HCT116 (cell line): ENCODE measurements around the gene ALKBH4. TPM values are rescaled to one million over a fixed set of nuclear protein-coding genes. Genes with fewer than 3 reads are reported as not detected.
A peak's percentile ranks its signal among the peaks of the same experiment; 100 is the strongest.

Experiments
- ATAC-seq: fragments of 200-7000 bp; cut with Tn5 transposase; 2 replicates; pipeline ENCODE4 v1.9.1; 2020; ENCODE audit warnings: mild to moderate bottlenecking, moderate library complexity
- BruUV-seq: library from RNA; stranded (reverse); fragments of 400-500 nt; replicated peaks from 2 replicates; lab custom pipeline; 2021; lab: Mats Ljungman, UMichigan
- CTCF ChIA-PET: fragments of 300-600 bp; sonication (Branson Sonifier 250); formaldehyde crosslinking; loops from one replicate; lab custom pipeline; 2021; ENCODE audit warnings: antibody characterized with exemption; lab: Charles Lee
- POLR2A ChIA-PET: fragments of 300-600, 350-600 bp; sonication (Branson Sonifier 250); formaldehyde crosslinking; loops from one replicate; lab custom pipeline; 2021; ENCODE audit warnings: antibody characterized with exemption; lab: Charles Lee
- RAD21 ChIA-PET, 2 experiments: fragments of 300-600 bp; sonication (Branson Sonifier 250); formaldehyde crosslinking; loops; one replicate each; lab custom pipeline; 2023; ENCODE audit warnings: low total read pairs in 2 of 2; ENCODE audit not compliant: uncharacterized antibody in 2 of 2, unreplicated experiment in 2 of 2, low non-redundant PET in 1 of 2; lab: Charles Lee
- DNase-seq: peaks from one replicate; pipeline ENCODE4 v3.0.0-alpha.2; 2010; ENCODE audit warnings: low read depth, low spot score
- H2AFZ ChIP-seq: fragments of 200-600 bp; shearing (Covaris generic), sonication (generic); 2 replicates; pipeline ENCODE4 v1.6.1; 2017; ENCODE audit warnings: low read depth, mixed run types, mixed read lengths, antibody characterized with exemption, low read length; ENCODE audit not compliant: poor library complexity, severe bottlenecking
- H3K27ac ChIP-seq: 2 replicates; pipeline ENCODE4 v1.5.1; 2012; ENCODE audit warnings: low read depth, low read length
- H3K27me3 ChIP-seq: fragments of 200-600 bp; sonication (generic); 2 replicates; pipeline ENCODE4 v1.6.1; 2016; ENCODE audit warnings: mixed run types, low read length, mixed read lengths; ENCODE audit not compliant: insufficient read depth
- H3K36me3 ChIP-seq, 2 experiments: fragments of 200-500 bp in 1 of 2; fragments of 200-600 bp in 1 of 2; sonication (Bioruptor generic) in 1 of 2; sonication (generic) in 1 of 2; 2 replicates each; pipeline versions ENCODE4 v1.5.1 to v1.6.1; 2014 to 2016; ENCODE audit warnings: low read length in 2 of 2, inconsistent platforms in 1 of 2, mixed read lengths in 1 of 2, mixed run types in 1 of 2; ENCODE audit not compliant: insufficient read depth in 2 of 2, control insufficient read depth in 1 of 2
- H3K4me1 ChIP-seq, 2 experiments: fragments of 200-600 bp in 1 of 2; sonication (generic) in 1 of 2; 2 replicates each; pipeline versions ENCODE4 v1.5.1 to v1.6.1; 2012 to 2017; ENCODE audit warnings: low read length in 2 of 2, inconsistent platforms in 1 of 2, mild to moderate bottlenecking in 1 of 2, mixed read lengths in 1 of 2, mixed run types in 1 of 2, moderate library complexity in 1 of 2; ENCODE audit not compliant: insufficient read depth in 2 of 2, control insufficient read depth in 1 of 2
- H3K4me2 ChIP-seq: fragments of 200-600 bp; sonication (generic); 2 replicates; pipeline ENCODE4 v1.6.1; 2017; ENCODE audit warnings: mixed run types, low read length, mixed read lengths
- H3K4me3 ChIP-seq, 2 experiments: fragments of 200-600 bp in 1 of 2; sonication (generic) in 1 of 2; replicated peaks in 1 of 2; 2 replicates each; pipeline ENCODE4 v1.5.1; 2011 to 2016; ENCODE audit warnings: low read length in 2 of 2, control low read depth in 1 of 2, low read depth in 1 of 2, mild to moderate bottlenecking in 1 of 2, mixed read lengths in 1 of 2, mixed run types in 1 of 2
- H3K79me2 ChIP-seq: fragments of 200-600 bp; sonication (generic); 2 replicates; pipeline ENCODE4 v1.6.1; 2017; ENCODE audit warnings: mild to moderate bottlenecking, mixed run types, low read length, moderate library complexity, mixed read lengths; ENCODE audit not compliant: insufficient read depth
- H3K9ac ChIP-seq: fragments of 200-600 bp; sonication (generic); 2 replicates; pipeline ENCODE4 v1.6.1; 2016; ENCODE audit warnings: low read length, mixed read lengths
- H3K9me2 ChIP-seq: fragments of 200-600 bp; sonication (generic), shearing (Covaris generic); 2 replicates; pipeline ENCODE4 v1.6.1; 2017; ENCODE audit warnings: mixed run types, mild to moderate bottlenecking, moderate library complexity; ENCODE audit not compliant: insufficient read depth
- H3K9me3 ChIP-seq, 2 experiments: fragments of 200-500 bp in 1 of 2; fragments of 200-600 bp in 1 of 2; sonication (Bioruptor generic) in 1 of 2; sonication (generic) in 1 of 2; 2 replicates each; pipeline ENCODE4 v1.6.1; 2014 to 2017; ENCODE audit warnings: low read length in 2 of 2, mixed read lengths in 2 of 2, inconsistent platforms in 1 of 2, low read depth in 1 of 2, mild to moderate bottlenecking in 1 of 2, mixed run types in 1 of 2, moderate library complexity in 1 of 2; ENCODE audit not compliant: control insufficient read depth in 1 of 2, insufficient read depth in 1 of 2
- H4K20me1 ChIP-seq: fragments of 200-600 bp; sonication (generic), shearing (Covaris generic); 2 replicates; pipeline ENCODE4 v1.6.1; 2017; ENCODE audit warnings: mixed run types, mild to moderate bottlenecking, moderate library complexity; ENCODE audit not compliant: insufficient read depth
- CEBPB ChIP-seq: IDR thresholded peaks from 2 replicates; pipeline ENCODE4 v1.6.1; 2012; ENCODE audit warnings: low read depth
- EZH2phosphoT487 ChIP-seq: fragments of 200-600 bp; IDR thresholded peaks from 2 replicates; pipeline ENCODE4 v1.6.1; 2018; ENCODE audit warnings: antibody characterized with exemption, borderline replicate concordance
- FOSL1 ChIP-seq: IDR thresholded peaks from 2 replicates; pipeline ENCODE4 v1.6.1; 2012; ENCODE audit warnings: low read depth
- JUND ChIP-seq: IDR thresholded peaks from 2 replicates; pipeline ENCODE4 v1.6.1; 2012
- RAD21 ChIP-seq: IDR thresholded peaks from 2 replicates; pipeline ENCODE4 v1.6.1; 2012; ENCODE audit warnings: low read depth, mild to moderate bottlenecking
- SIN3A ChIP-seq: IDR thresholded peaks from 2 replicates; pipeline ENCODE4 v1.6.1; 2012; ENCODE audit warnings: low read depth
- SP1 ChIP-seq: IDR thresholded peaks from 2 replicates; pipeline ENCODE4 v1.6.1; 2012; ENCODE audit warnings: low read depth
- intact Hi-C: fragments of 100-400 bp; cut with micrococcal nuclease; formaldehyde crosslinking; loops from 2 replicates; pipeline ENCODE4 v1.10.0; 2022
- total RNA-seq: library from RNA; stranded (reverse); gene quantifications from one replicate; pipeline ENCODE4 v1.2.1, GENCODE V29; 2021; ENCODE audit not compliant: unreplicated experiment
- TF ChIP-seq, protein P1 (sequence below): IDR thresholded peaks from 2 replicates; pipeline ENCODE4 v1.6.1; 2012
- TF ChIP-seq, protein P2 (sequence below): IDR thresholded peaks from 2 replicates; pipeline ENCODE4 v1.6.1; 2012; ENCODE audit warnings: low read depth
- TF ChIP-seq, protein P3 (sequence below): IDR thresholded peaks from 2 replicates; pipeline ENCODE4 v1.6.1; 2012
- TF ChIP-seq, protein P4 (sequence below), 3 experiments: fragments of 200-600 bp in 1 of 3; sonication (generic) in 1 of 3; IDR thresholded peaks in 2 of 3; conservative IDR thresholded peaks in 1 of 3; 2 replicates each; pipeline ENCODE4 v1.5.1; 2012 to 2017; ENCODE audit warnings: low read depth in 2 of 3, low read length in 2 of 3, antibody characterized with exemption in 1 of 3, borderline replicate concordance in 1 of 3, control low read depth in 1 of 3, mild to moderate bottlenecking in 1 of 3, mixed read lengths in 1 of 3, mixed run types in 1 of 3, moderate library complexity in 1 of 3; ENCODE audit not compliant: insufficient read depth in 1 of 3
- TF ChIP-seq, protein P5 (sequence below): IDR thresholded peaks from 2 replicates; pipeline ENCODE4 v1.6.1; 2011; ENCODE audit warnings: mild to moderate bottlenecking, low read length, moderate library complexity; ENCODE audit not compliant: insufficient replicate concordance; ENCODE audit errors: extremely low read depth

ALKBH4 gene
- total RNA-seq, 1 experiment from 2014 or later: 14.9 TPM

DNA sequence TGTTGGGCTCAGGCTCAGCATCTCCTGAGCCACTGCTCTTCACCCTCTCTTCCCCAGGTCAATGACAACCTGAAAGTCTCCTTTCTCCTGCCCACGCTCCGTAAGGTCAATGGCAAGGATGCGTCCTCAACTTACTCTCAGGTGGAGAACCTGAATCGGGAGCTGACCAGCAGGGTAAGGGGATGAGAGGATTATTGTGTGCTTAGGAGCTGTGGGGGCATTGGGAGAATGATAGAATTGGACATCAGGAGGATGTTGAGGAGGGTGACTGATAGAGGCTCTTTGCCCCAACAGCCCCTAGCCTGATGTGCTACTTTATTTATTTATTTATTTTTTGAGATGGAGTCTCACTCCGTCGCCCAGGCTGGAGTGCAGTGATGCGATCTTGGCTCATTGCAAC, 1.4 kb upstream of the ALKBH4 start (continued):
- TF ChIP-seq EZH2phosphoT487 (no peak), SIN3A (no peak)
- TF ChIP-seq, all 23 proteins: peak for 0

DNA sequence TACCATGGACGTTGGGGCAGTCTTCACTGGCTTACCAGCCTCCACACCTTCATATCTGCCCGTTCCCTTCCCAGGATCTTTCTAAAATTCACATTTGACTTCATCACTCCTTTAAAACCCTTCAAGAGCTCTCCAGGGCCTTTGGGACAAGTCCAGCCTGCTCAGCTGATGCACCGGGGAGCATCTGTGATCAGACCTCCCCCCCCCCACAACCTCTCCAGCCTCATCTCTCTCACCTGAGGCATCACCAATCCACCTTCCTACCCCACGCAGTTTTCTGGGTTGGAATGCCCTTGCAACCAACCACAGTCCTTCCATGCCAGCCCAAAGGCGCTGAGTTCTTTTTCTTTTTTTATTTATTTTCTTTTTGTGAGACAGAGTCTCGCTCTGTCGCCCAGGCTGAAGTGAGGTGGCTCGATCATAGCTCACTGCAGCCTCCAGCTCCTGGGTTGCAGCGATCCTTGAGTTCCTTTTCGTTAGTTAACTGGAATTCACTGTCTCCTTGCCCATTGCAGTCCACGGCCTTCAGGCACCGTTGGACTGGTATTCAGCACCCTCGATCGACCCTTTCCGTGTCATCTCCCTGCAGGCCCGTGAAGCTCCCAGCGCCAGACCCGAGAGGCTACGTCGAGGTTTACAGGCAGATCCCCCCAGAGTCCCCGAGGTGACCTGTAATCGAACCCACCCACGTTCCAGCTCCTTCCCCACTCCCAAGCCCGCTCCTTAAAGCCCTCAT, 654 bp downstream of the ALKBH4 start:
- H3K4me1 ChIP-seq: peaks cover 5 to 17% of the 10 kb centered on the region in 2 experiments; a peak in 2 of 4 replicates
- TSS peak; percentile 54 for BruUV-seq
- H3K4me3 ChIP-seq: peak overlapping the region; percentile 93 to 99
- H3K9me3 ChIP-seq: no peaks in the 10 kb centered on the region
- no peaks in the 10 kb centered on the region; a peak in 1 of 4 replicates for H3K36me3 ChIP-seq
- peak overlapping the region; percentile 84 for H3K4me2 ChIP-seq
- peaks cover 40% of the 10 kb centered on the region for H3K79me2 ChIP-seq
- H3K9me2 ChIP-seq: no peaks in the 10 kb centered on the region
- no peak overlapping the region for H2AFZ ChIP-seq
- H3K9ac ChIP-seq: peak overlapping the region; percentile 89
- RAD21 ChIA-PET: interaction anchor here in 1 of 2 experiments (0.6 kb wide), 1 partner anchor 46 kb away, joined by 3 read pairs; no protein-coding TSS in a partner anchor
- no peak for TF ChIP-seq EZH2phosphoT487
- no peak for TF ChIP-seq FOSL1
- TF ChIP-seq, protein P1, sequence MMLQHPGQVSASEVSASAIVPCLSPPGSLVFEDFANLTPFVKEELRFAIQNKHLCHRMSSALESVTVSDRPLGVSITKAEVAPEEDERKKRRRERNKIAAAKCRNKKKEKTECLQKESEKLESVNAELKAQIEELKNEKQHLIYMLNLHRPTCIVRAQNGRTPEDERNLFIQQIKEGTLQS: no peak
- TF ChIP-seq, protein P2, sequence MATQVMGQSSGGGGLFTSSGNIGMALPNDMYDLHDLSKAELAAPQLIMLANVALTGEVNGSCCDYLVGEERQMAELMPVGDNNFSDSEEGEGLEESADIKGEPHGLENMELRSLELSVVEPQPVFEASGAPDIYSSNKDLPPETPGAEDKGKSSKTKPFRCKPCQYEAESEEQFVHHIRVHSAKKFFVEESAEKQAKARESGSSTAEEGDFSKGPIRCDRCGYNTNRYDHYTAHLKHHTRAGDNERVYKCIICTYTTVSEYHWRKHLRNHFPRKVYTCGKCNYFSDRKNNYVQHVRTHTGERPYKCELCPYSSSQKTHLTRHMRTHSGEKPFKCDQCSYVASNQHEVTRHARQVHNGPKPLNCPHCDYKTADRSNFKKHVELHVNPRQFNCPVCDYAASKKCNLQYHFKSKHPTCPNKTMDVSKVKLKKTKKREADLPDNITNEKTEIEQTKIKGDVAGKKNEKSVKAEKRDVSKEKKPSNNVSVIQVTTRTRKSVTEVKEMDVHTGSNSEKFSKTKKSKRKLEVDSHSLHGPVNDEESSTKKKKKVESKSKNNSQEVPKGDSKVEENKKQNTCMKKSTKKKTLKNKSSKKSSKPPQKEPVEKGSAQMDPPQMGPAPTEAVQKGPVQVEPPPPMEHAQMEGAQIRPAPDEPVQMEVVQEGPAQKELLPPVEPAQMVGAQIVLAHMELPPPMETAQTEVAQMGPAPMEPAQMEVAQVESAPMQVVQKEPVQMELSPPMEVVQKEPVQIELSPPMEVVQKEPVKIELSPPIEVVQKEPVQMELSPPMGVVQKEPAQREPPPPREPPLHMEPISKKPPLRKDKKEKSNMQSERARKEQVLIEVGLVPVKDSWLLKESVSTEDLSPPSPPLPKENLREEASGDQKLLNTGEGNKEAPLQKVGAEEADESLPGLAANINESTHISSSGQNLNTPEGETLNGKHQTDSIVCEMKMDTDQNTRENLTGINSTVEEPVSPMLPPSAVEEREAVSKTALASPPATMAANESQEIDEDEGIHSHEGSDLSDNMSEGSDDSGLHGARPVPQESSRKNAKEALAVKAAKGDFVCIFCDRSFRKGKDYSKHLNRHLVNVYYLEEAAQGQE: no peak
- TF ChIP-seq JUND: no peak
- TF ChIP-seq CEBPB: no peak
- TF ChIP-seq, protein P3, sequence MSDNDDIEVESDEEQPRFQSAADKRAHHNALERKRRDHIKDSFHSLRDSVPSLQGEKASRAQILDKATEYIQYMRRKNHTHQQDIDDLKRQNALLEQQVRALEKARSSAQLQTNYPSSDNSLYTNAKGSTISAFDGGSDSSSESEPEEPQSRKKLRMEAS: no peak
- TF ChIP-seq, protein P4, sequence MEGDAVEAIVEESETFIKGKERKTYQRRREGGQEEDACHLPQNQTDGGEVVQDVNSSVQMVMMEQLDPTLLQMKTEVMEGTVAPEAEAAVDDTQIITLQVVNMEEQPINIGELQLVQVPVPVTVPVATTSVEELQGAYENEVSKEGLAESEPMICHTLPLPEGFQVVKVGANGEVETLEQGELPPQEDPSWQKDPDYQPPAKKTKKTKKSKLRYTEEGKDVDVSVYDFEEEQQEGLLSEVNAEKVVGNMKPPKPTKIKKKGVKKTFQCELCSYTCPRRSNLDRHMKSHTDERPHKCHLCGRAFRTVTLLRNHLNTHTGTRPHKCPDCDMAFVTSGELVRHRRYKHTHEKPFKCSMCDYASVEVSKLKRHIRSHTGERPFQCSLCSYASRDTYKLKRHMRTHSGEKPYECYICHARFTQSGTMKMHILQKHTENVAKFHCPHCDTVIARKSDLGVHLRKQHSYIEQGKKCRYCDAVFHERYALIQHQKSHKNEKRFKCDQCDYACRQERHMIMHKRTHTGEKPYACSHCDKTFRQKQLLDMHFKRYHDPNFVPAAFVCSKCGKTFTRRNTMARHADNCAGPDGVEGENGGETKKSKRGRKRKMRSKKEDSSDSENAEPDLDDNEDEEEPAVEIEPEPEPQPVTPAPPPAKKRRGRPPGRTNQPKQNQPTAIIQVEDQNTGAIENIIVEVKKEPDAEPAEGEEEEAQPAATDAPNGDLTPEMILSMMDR (IDR thresholded peaks at IDR 0.05 in 2 of 3, conservative IDR thresholded peaks at IDR 0.05 in 1 of 3; ENCODE audit: borderline replicate concordance in 1 of 3, insufficient read depth in 1 of 3, low read depth in 2 of 3, low read length in 2 of 3): no peak
- no peak for TF ChIP-seq SIN3A
- no peak for TF ChIP-seq RAD21
- TF ChIP-seq, protein P5, sequence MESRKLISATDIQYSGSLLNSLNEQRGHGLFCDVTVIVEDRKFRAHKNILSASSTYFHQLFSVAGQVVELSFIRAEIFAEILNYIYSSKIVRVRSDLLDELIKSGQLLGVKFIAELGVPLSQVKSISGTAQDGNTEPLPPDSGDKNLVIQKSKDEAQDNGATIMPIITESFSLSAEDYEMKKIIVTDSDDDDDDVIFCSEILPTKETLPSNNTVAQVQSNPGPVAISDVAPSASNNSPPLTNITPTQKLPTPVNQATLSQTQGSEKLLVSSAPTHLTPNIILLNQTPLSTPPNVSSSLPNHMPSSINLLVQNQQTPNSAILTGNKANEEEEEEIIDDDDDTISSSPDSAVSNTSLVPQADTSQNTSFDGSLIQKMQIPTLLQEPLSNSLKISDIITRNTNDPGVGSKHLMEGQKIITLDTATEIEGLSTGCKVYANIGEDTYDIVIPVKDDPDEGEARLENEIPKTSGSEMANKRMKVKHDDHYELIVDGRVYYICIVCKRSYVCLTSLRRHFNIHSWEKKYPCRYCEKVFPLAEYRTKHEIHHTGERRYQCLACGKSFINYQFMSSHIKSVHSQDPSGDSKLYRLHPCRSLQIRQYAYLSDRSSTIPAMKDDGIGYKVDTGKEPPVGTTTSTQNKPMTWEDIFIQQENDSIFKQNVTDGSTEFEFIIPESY: no peak
- TF ChIP-seq SP1: no peak
- TF ChIP-seq, all 23 proteins: peak for 0
- Histone ChIP-seq H3K27ac (peak overlapping the region; percentile 75), H3K27me3 (no peaks in the 10 kb centered on the region), H4K20me1 (no peaks in the 10 kb centered on the region)
- DNase-seq (no peak), ATAC-seq (peak; percentile 15)
- ChIA-PET POLR2A (no interaction called here), CTCF (no interaction called here)
- intact Hi-C loops: loop anchor here (2.0 kb wide), 1 partner anchor 55 kb away; no protein-coding TSS in a partner anchor
